OCI-LY3 (cell line): ENCODE results near the gene WDR11.

Experiments
- H2AFZ ChIP-seq: fragments of 200-600, 300-600 bp; shearing (Covaris generic); 2 replicates; pipeline ENCODE4 v1.6.0; 2014; ENCODE audit warnings: antibody characterized with exemption, low read depth, low read length
- H3K27ac ChIP-seq: fragments of 200-600, 300-600 bp; sonication (generic); 2 replicates; pipeline ENCODE4 v1.5.1; 2014; ENCODE audit warnings: mild to moderate bottlenecking, low read length, moderate library complexity, mixed read lengths
- H3K27me3 ChIP-seq: fragments of 200-600, 300-600 bp; sonication (generic); 2 replicates; pipeline ENCODE4 v1.6.1; 2014; ENCODE audit warnings: low read depth, low read length, mixed read lengths
- H3K36me3 ChIP-seq: fragments of 200-600, 300-600 bp; sonication (generic); replicated peaks from 2 replicates; pipeline ENCODE3; 2014; ENCODE audit warnings: low read depth, low read length, mixed read lengths
- H3K4me1 ChIP-seq: fragments of 300-600, 200-600 bp; sonication (generic); 2 replicates; pipeline ENCODE4 v1.6.1; 2014; ENCODE audit warnings: low read length, mixed read lengths
- H3K4me2 ChIP-seq: fragments of 200-600, 300-600 bp; sonication (generic); 2 replicates; pipeline ENCODE4 v1.6.1; 2014; ENCODE audit warnings: low read length, mixed read lengths
- H3K4me3 ChIP-seq: fragments of 300-600, 200-600 bp; sonication (generic); 2 replicates; pipeline ENCODE4 v1.5.1; 2014; ENCODE audit warnings: antibody characterized with exemption, mild to moderate bottlenecking, low read length, moderate library complexity
- H3K79me2 ChIP-seq: fragments of 300-600, 200-600 bp; shearing (Covaris generic); 2 replicates; pipeline ENCODE4 v1.6.1; 2014; ENCODE audit warnings: mild to moderate bottlenecking, low read length, mixed read lengths
- H3K9ac ChIP-seq: fragments of 300-600, 200-600 bp; shearing (Covaris generic); 2 replicates; pipeline ENCODE4 v1.6.0; 2014; ENCODE audit warnings: mild to moderate bottlenecking, low read length, moderate library complexity
- H3K9me3 ChIP-seq: fragments of 200-600, 300-600 bp; shearing (Covaris generic); 2 replicates; pipeline ENCODE4 v1.6.1; 2014; ENCODE audit warnings: low read length, mixed read lengths; ENCODE audit not compliant: insufficient read depth
- H4K20me1 ChIP-seq: fragments of 200-600, 300-600 bp; sonication (generic); 2 replicates; pipeline ENCODE4 v1.6.1; 2016; ENCODE audit warnings: low read length, mixed read lengths; ENCODE audit not compliant: insufficient read depth
- CTCF ChIP-seq: fragments of 200-600, 300-600 bp; sonication (generic); IDR thresholded peaks from 2 replicates; pipeline ENCODE4 v1.5.1; 2014; ENCODE audit warnings: antibody characterized with exemption, low read length, low read depth
- EZH2phosphoT487 ChIP-seq: fragments of 200-600 bp; shearing (Covaris generic); IDR thresholded peaks from 2 replicates; pipeline ENCODE4 v1.6.1; 2018; ENCODE audit warnings: antibody characterized with exemption, mixed run types, low read depth

WDR11 gene

GRCh38 chr10:120951288-120951687 lies 100.1 kb downstream of the WDR11 start:
- no peak overlapping the region for H3K9ac ChIP-seq
- no peaks in the 10 kb centered on the region for H3K4me1 ChIP-seq
- no peaks in the 10 kb centered on the region for H3K79me2 ChIP-seq
- no peaks in the 10 kb centered on the region for H3K9me3 ChIP-seq
- H3K4me3 ChIP-seq: no peak overlapping the region
- no peaks in the 10 kb centered on the region for H3K36me3 ChIP-seq
- H3K27me3 ChIP-seq: peaks cover 19% of the 10 kb centered on the region; the same call in 1 of the 2 replicates
- no peak overlapping the region for H3K4me2 ChIP-seq
- TF ChIP-seq EZH2phosphoT487: no peak
- no peak for TF ChIP-seq CTCF
- no peaks in the 10 kb centered on the region for H4K20me1 ChIP-seq
- H2AFZ ChIP-seq: no peak overlapping the region
- no peak overlapping the region for H3K27ac ChIP-seq

DNA sequence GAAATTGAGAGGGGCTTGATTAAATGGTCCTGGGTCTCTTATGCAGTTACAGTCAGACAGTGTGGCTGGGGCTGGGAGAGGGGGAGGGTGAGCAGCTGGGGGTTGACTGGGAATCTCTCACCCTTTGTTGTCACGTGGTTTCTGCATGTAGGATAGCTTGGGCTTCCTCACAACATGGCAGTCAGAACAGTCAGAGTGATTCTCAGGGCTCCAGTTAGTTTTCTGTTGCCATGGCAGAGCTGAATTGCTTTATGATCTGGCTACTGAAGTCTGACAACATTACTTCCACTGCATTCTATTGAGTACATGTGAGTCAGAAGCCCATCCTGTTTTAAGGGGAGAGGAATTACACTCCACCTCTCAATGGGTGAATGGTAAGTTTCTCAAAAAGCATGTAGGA lies 102.7 kb downstream of the WDR11 start:
- Histone ChIP-seq H3K27me3 (peaks cover 19% of the 10 kb centered on the region; the same call in 1 of the 2 replicates), H3K4me1 (no peaks in the 10 kb centered on the region), H3K4me2 (no peak overlapping the region), H3K4me3 (no peak overlapping the region), H4K20me1 (no peaks in the 10 kb centered on the region), H3K36me3 (no peaks in the 10 kb centered on the region), H3K9me3 (no peaks in the 10 kb centered on the region), H2AFZ (no peak overlapping the region), H3K27ac (no peak overlapping the region), H3K79me2 (no peaks in the 10 kb centered on the region), H3K9ac (no peak overlapping the region)
- TF ChIP-seq EZH2phosphoT487: no peak
- TF ChIP-seq CTCF: no peak
